GM12865 (cell line): Measurements from ENCODE around the gene TBCE.
"Not testable (repeated sequence)": the region's sequence is repeated elsewhere in the genome, so short reads cannot be mapped to it uniquely, and the experiment has no call there.

Experiments
- DNase-seq: peaks from one replicate; pipeline ENCODE4 v3.0.0; 2010; ENCODE audit warnings: low read depth
- H3K4me3 ChIP-seq: 2 replicates; pipeline ENCODE4 v1.5.1; 2011; ENCODE audit warnings: mild to moderate bottlenecking, low read depth, low read length, control low read depth
- TF ChIP-seq, protein P1 (sequence below): IDR thresholded peaks from 2 replicates; pipeline ENCODE4 v1.5.1; 2011; ENCODE audit warnings: low read length, control low read depth, low read depth, inconsistent platforms; ENCODE audit not compliant: insufficient read depth; ENCODE audit errors: missing control alignments

TBCE gene

GRCh38 chr1:235375919-235376605 lies 8.8 kb downstream of the TBCE start:
- no peak overlapping the region for H3K4me3 ChIP-seq
- no peak for DNase-seq
- TF ChIP-seq, protein P1, sequence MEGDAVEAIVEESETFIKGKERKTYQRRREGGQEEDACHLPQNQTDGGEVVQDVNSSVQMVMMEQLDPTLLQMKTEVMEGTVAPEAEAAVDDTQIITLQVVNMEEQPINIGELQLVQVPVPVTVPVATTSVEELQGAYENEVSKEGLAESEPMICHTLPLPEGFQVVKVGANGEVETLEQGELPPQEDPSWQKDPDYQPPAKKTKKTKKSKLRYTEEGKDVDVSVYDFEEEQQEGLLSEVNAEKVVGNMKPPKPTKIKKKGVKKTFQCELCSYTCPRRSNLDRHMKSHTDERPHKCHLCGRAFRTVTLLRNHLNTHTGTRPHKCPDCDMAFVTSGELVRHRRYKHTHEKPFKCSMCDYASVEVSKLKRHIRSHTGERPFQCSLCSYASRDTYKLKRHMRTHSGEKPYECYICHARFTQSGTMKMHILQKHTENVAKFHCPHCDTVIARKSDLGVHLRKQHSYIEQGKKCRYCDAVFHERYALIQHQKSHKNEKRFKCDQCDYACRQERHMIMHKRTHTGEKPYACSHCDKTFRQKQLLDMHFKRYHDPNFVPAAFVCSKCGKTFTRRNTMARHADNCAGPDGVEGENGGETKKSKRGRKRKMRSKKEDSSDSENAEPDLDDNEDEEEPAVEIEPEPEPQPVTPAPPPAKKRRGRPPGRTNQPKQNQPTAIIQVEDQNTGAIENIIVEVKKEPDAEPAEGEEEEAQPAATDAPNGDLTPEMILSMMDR, result no peak

DNA sequence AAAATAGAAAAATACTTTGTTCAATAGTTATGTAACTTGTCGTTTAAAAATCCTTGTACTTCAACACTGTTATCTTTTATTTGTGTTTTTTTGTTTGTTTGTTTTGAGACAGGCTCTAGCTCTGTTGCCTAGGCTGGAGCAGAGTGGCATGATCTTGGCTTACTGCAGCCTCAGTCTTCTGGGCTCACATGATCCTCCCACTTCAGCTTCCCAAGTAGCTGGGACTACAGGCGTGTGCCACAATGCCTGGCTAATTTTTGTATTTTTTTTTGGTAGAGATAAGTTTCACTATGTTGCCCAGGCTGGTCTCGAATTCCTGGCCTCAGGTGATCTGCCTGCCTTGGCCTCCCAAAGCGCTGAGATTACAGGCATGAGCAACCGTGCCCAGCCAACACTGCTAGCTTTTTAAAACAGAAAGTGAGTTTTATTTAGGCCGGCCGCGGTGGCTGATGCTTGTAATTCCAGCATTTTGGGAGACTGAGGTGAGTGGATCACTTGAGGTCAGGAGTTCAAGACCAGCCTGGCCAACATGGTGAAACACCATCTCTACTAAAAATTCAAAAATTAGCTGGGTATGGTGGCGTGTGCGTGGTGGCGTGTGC lies 11.0 kb downstream of the TBCE start:
- not testable (repeated sequence) for DNase-seq, H3K4me3 ChIP-seq

- H3K4me3 ChIP-seq, DNase-seq: not testable (repeated sequence)
These were observed 14.9 kb downstream of the TBCE start for GRCh38 chr1:235381955-235382739.

DNA sequence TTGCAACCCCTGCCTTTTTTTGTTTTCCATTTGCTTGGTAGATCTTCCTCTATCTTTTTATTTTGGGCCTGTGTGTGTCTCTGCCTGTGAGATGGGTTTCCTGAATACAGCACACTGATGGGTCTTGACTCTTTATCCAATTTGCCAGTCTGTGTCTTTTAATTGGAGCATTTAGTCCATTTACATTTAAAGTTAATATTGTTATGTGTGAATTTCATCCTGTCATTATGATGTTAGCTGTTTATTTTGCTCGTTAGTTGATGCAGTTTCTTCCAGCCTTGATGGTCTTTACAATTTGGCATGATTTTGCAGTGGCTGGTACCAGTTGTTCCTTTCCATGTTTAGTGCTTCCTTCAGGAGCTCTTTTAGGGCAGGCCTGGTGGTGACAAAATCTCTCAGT lies 18.4 kb downstream of the TBCE start:
- H3K4me3 ChIP-seq, DNase-seq: not testable (repeated sequence)

DNA sequence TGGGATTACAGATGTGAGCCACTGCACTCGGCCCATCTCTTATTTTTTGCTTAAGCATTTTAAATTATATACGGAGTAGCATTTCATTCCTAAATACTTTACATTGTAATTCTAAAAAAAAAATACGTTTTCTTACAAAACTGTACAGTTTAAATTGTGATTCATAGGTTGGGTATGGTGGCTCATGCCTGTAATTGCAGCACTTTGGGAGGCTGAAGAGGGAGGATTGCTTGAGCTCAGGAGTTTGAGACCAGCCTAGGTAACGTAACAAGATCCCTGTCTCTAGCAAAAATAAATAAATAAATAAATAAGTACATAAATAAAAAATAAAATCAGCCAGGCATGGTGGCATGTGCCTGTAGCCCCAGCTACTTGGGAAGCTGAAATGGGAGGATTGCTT lies 24.6 kb downstream of the TBCE start:
- TF ChIP-seq, protein P1, result no peak
- no peak overlapping the region for H3K4me3 ChIP-seq
- DNase-seq, result no peak

DNA sequence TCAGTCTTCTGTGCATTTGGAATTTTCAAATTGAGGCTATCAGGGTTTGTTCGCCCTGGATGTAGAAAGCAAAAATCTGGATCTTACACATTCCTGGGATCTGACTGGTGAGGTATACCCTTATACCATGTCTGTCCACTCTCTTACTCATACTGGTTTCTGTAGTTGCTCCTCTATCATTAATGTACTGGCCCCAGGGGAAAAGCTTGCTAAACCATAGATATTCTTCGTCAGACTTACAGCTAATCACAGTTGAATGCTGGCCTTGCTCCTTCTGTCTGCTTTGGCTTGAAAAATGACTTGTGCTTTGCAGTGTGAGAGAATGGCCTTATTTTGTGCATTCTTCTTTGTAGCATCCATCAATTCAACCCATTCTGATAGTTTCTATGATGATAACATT lies 30.5 kb downstream of the TBCE start:
- no peak for DNase-seq
- TF ChIP-seq, protein P1, result no peak
- no peak overlapping the region for H3K4me3 ChIP-seq

GRCh38 chr1:235399661-235400060 lies 32.4 kb downstream of the TBCE start:
- TF ChIP-seq, protein P1, result no peak
- H3K4me3 ChIP-seq, result no peak overlapping the region
- DNase-seq, result no peak

GRCh38 chr1:235401251-235401650 lies 34.0 kb downstream of the TBCE start:
- TF ChIP-seq, protein P1, result no peak
- no peak for DNase-seq
- no peak overlapping the region for H3K4me3 ChIP-seq
